Neuronal stem cell (in vitro differentiated cells): ENCODE measurements around the gene SCAMP1.

Experiments used
- DNase-seq: peaks from one replicate; pipeline ENCODE4 v3.0.0-alpha.2; 2013; ENCODE audit warnings: low spot score
- H2AFZ ChIP-seq: one replicate; pipeline ENCODE4 v1.6.1; 2013; ENCODE audit warnings: mild to moderate bottlenecking, low read length, inconsistent platforms
- H2AK5ac ChIP-seq: 2 replicates; pipeline ENCODE4 v1.6.1; 2013; ENCODE audit warnings: low read depth, mild to moderate bottlenecking, inconsistent platforms, low read length, moderate library complexity, mixed read lengths
- H2BK120ac ChIP-seq: 2 replicates; pipeline ENCODE4 v1.6.1; 2013; ENCODE audit warnings: low read depth, mild to moderate bottlenecking, inconsistent platforms, low read length, moderate library complexity, mixed read lengths
- H2BK12ac ChIP-seq: one replicate; pipeline ENCODE4 v1.6.1; 2013; ENCODE audit warnings: low read length, inconsistent platforms
- H2BK15ac ChIP-seq: 2 replicates; pipeline ENCODE4 v1.6.1; 2013; ENCODE audit warnings: mild to moderate bottlenecking, low read length, inconsistent platforms, mixed read lengths
- H2BK5ac ChIP-seq: one replicate; pipeline ENCODE4 v1.6.1; 2013; ENCODE audit warnings: inconsistent platforms, mild to moderate bottlenecking, low read length, moderate library complexity
- H3K14ac ChIP-seq: one replicate; pipeline ENCODE4 v1.6.1; 2013; ENCODE audit warnings: low read length, inconsistent platforms
- H3K18ac ChIP-seq: 2 replicates; pipeline ENCODE4 v1.6.1; 2013; ENCODE audit warnings: low read length, inconsistent platforms
- H3K23ac ChIP-seq: 2 replicates; pipeline ENCODE4 v1.6.1; 2013; ENCODE audit warnings: low read depth, mild to moderate bottlenecking, mixed read lengths, low read length, inconsistent platforms; ENCODE audit not compliant: poor library complexity
- H3K27ac ChIP-seq: replicated peaks from 3 replicates; pipeline ENCODE4 v1.5.1; 2013; ENCODE audit warnings: low read length, inconsistent platforms
- H3K27me3 ChIP-seq, 3 experiments: 2 replicates each; pipeline ENCODE4 v1.6.1; 2013; ENCODE audit warnings: low read length in 3 of 3, mild to moderate bottlenecking in 2 of 3, inconsistent platforms in 1 of 3, low read depth in 1 of 3, mixed read lengths in 1 of 3, moderate library complexity in 1 of 3; ENCODE audit not compliant: control insufficient read depth in 3 of 3, insufficient read depth in 3 of 3
- H3K36me3 ChIP-seq, 2 donors: replicated peaks in 1 of 2; 2 replicates each; pipeline ENCODE4 v1.6.1; 2013; ENCODE audit warnings: low read length in 2 of 2; ENCODE audit not compliant: control insufficient read depth in 2 of 2, insufficient read depth in 2 of 2
- H3K4ac ChIP-seq: 2 replicates; pipeline ENCODE4 v1.6.1; 2013; ENCODE audit warnings: inconsistent platforms, mild to moderate bottlenecking, low read length, moderate library complexity
- H3K4me1 ChIP-seq, 2 donors: 1 replicate in 1 of 2; 2 replicates in 1 of 2; pipeline ENCODE4 v1.6.1; 2013; ENCODE audit warnings: low read length in 2 of 2, low read depth in 1 of 2; ENCODE audit not compliant: control insufficient read depth in 2 of 2, insufficient read depth in 1 of 2
- H3K4me2 ChIP-seq: one replicate; pipeline ENCODE4 v1.6.1; 2013; ENCODE audit warnings: mild to moderate bottlenecking, low read length, inconsistent platforms; ENCODE audit not compliant: insufficient read depth, poor library complexity, severe bottlenecking
- H3K4me3 ChIP-seq, 2 donors: 2 replicates each; pipeline ENCODE4 v1.5.1; 2013; ENCODE audit warnings: low read length in 2 of 2, mild to moderate bottlenecking in 2 of 2, inconsistent platforms in 1 of 2, moderate library complexity in 1 of 2
- H3K79me1 ChIP-seq: one replicate; pipeline ENCODE4 v1.6.1; 2013; ENCODE audit warnings: low read depth, mild to moderate bottlenecking, inconsistent platforms, low read length, moderate library complexity
- H3K9ac ChIP-seq: one replicate; pipeline ENCODE4 v1.6.1; 2013; ENCODE audit warnings: mild to moderate bottlenecking, low read depth, low read length, inconsistent platforms; ENCODE audit not compliant: poor library complexity
- H3K9me3 ChIP-seq, 2 donors: replicated peaks in 1 of 2; 2 replicates each; pipeline versions ENCODE3 to v1.6.1; 2013; ENCODE audit warnings: low read length in 2 of 2, mild to moderate bottlenecking in 2 of 2, inconsistent platforms in 1 of 2, low read depth in 1 of 2, mixed read lengths in 1 of 2, moderate library complexity in 1 of 2; ENCODE audit not compliant: control insufficient read depth in 2 of 2, insufficient read depth in 1 of 2
- H4K8ac ChIP-seq: one replicate; pipeline ENCODE4 v1.6.1; 2013; ENCODE audit warnings: low read depth, mild to moderate bottlenecking, inconsistent platforms, low read length, moderate library complexity
- H4K91ac ChIP-seq: one replicate; pipeline ENCODE4 v1.6.1; 2013; ENCODE audit warnings: low read length, low read depth, mild to moderate bottlenecking, inconsistent platforms; ENCODE audit not compliant: poor library complexity
- WGBS, 2 donors: extraction: QIAGEN DNeasy Blood & Tissue Kit; methylation state at CpG; one replicate each; pipeline ENCODE4 v1.1.7; 2013; ENCODE audit warnings: missing lambda C conversion rate in 2 of 2, mixed read lengths in 1 of 2; ENCODE audit not compliant: insufficient read length in 2 of 2, insufficient replicate concordance in 1 of 2; ENCODE audit errors: extremely low coverage in 2 of 2; 5-methylcytosine and 5-hydroxymethylcytosine counted together

Gene SCAMP1

GRCh38 chr5:78458843-78459242 is 98.4 kb downstream of the SCAMP1 start:
- Histone ChIP-seq H2AK5ac (no peak overlapping the region), H2BK15ac (no peak overlapping the region), H3K27ac (no peak overlapping the region), H2BK120ac (no peak overlapping the region), H3K4me3 (no peak overlapping the region), H3K4me1 (no peaks in the 10 kb centered on the region), H3K14ac (no peak overlapping the region), H3K27me3 (no peaks in the 10 kb centered on the region), H3K36me3 (peaks cover 0 to 4% of the 10 kb centered on the region in 2 donors), H3K9ac (no peak overlapping the region), H3K4me2 (no peak overlapping the region), H3K23ac (no peak overlapping the region), H2BK12ac (no peak overlapping the region), H2BK5ac (no peak overlapping the region), H4K91ac (no peak overlapping the region), H2AFZ (no peak overlapping the region), H3K79me1 (no peaks in the 10 kb centered on the region), H3K4ac (no peak overlapping the region), H3K9me3 (no peaks in the 10 kb centered on the region), H3K18ac (no peak overlapping the region), H4K8ac (no peak overlapping the region)
- no peak for DNase-seq
- WGBS, 2 donors = no CpG with 5 or more reads among the region's 2 CpGs

- Histone ChIP-seq H2BK5ac (no peak overlapping the region), H2BK120ac (no peak overlapping the region), H3K14ac (no peak overlapping the region), H3K4me3 (no peak overlapping the region), H3K4me2 (no peak overlapping the region), H2AFZ (no peak overlapping the region), H3K4ac (no peak overlapping the region), H3K18ac (no peak overlapping the region), H2BK12ac (no peak overlapping the region), H2BK15ac (no peak overlapping the region), H2AK5ac (no peak overlapping the region), H3K9me3 (no peaks in the 10 kb centered on the region), H4K91ac (no peak overlapping the region), H3K9ac (no peak overlapping the region), H3K23ac (no peak overlapping the region), H3K79me1 (no peaks in the 10 kb centered on the region), H4K8ac (no peak overlapping the region), H3K27ac (no peak overlapping the region), H3K27me3 (no peaks in the 10 kb centered on the region), H3K36me3 (peaks cover 0 to 4% of the 10 kb centered on the region in 2 donors), H3K4me1 (no peaks in the 10 kb centered on the region)
- DNase-seq = no peak
- WGBS, 2 donors = no CpG with 5 or more reads among the region's 1 CpG
Observed at GRCh38 chr5:78467140-78467539, 106.7 kb downstream of the SCAMP1 start.

GRCh38 chr5:78467752-78468357 is 107.4 kb downstream of the SCAMP1 start:
- no peak overlapping the region for H3K27ac ChIP-seq
- no CpG with 5 or more reads among the region's 3 CpGs for WGBS, 2 donors
- H2BK120ac ChIP-seq = no peak overlapping the region
- no peak overlapping the region for H3K4ac ChIP-seq
- H3K79me1 ChIP-seq = no peaks in the 10 kb centered on the region
- peak; percentile 6 for DNase-seq
- H3K4me3 ChIP-seq = no peak overlapping the region
- H2AK5ac ChIP-seq = no peak overlapping the region
- H4K8ac ChIP-seq = no peak overlapping the region
- H3K36me3 ChIP-seq = peaks cover 0 to 4% of the 10 kb centered on the region in 2 donors
- no peak overlapping the region for H4K91ac ChIP-seq
- no peaks in the 10 kb centered on the region for H3K9me3 ChIP-seq
- no peak overlapping the region for H3K18ac ChIP-seq
- no peak overlapping the region for H2BK15ac ChIP-seq
- H3K9ac ChIP-seq = no peak overlapping the region
- H3K4me1 ChIP-seq = no peaks in the 10 kb centered on the region
- H3K23ac ChIP-seq = no peak overlapping the region
- no peaks in the 10 kb centered on the region for H3K27me3 ChIP-seq
- H3K14ac ChIP-seq = no peak overlapping the region
- no peak overlapping the region for H2BK5ac ChIP-seq
- H3K4me2 ChIP-seq = no peak overlapping the region
- H2BK12ac ChIP-seq = no peak overlapping the region
- no peak overlapping the region for H2AFZ ChIP-seq

GRCh38 chr5:78471896-78472295 is 111.5 kb downstream of the SCAMP1 start:
- H3K9me3 ChIP-seq = no peaks in the 10 kb centered on the region
- H2BK15ac ChIP-seq = no peak overlapping the region
- no peak overlapping the region for H3K18ac ChIP-seq
- H3K79me1 ChIP-seq = no peaks in the 10 kb centered on the region
- no peak overlapping the region for H4K8ac ChIP-seq
- H3K27me3 ChIP-seq = no peaks in the 10 kb centered on the region
- no peak overlapping the region for H4K91ac ChIP-seq
- H2BK12ac ChIP-seq = no peak overlapping the region
- no peak overlapping the region for H2AK5ac ChIP-seq
- H3K4me3 ChIP-seq = no peak overlapping the region
- H3K4me1 ChIP-seq = no peaks in the 10 kb centered on the region
- peaks cover 0 to 2% of the 10 kb centered on the region in 2 donors for H3K36me3 ChIP-seq
- no peak overlapping the region for H3K23ac ChIP-seq
- H3K4ac ChIP-seq = no peak overlapping the region
- H3K14ac ChIP-seq = no peak overlapping the region
- DNase-seq = no peak
- H3K9ac ChIP-seq = no peak overlapping the region
- no peak overlapping the region for H2BK120ac ChIP-seq
- H2BK5ac ChIP-seq = no peak overlapping the region
- H2AFZ ChIP-seq = no peak overlapping the region
- no peak overlapping the region for H3K27ac ChIP-seq
- H3K4me2 ChIP-seq = no peak overlapping the region
